VCaP (cell line): ENCODE results near the gene ELF2.
"Not testable (repeated sequence)": the region's sequence is repeated elsewhere in the genome, so short reads cannot be mapped to it uniquely, and the experiment has no call there.

Experiments
- H3K27ac ChIP-seq: fragments of 450-650 bp; 2 replicates; pipeline ENCODE4 v1.5.1; 2017
- CTCF ChIP-seq: fragments of 450-650 bp; conservative IDR thresholded peaks from 2 replicates; pipeline ENCODE4 v1.5.1; 2017; ENCODE audit warnings: mild to moderate bottlenecking, moderate library complexity

The ELF2 gene

GRCh38 chr4:139115226-139115625 is 61.8 kb downstream of the ELF2 start:
- TF ChIP-seq CTCF, result no peak
- no peak overlapping the region for H3K27ac ChIP-seq

GRCh38 chr4:139114795-139115194 is 62.2 kb downstream of the ELF2 start:
- H3K27ac ChIP-seq, result not testable (repeated sequence)

- TF ChIP-seq CTCF, result no peak
- no peak overlapping the region for H3K27ac ChIP-seq
Measured at GRCh38 chr4:139112650-139113049, 64.4 kb downstream of the ELF2 start.

- no peak overlapping the region for H3K27ac ChIP-seq
- no peak for TF ChIP-seq CTCF
Measured at GRCh38 chr4:139108567-139109128, 68.4 kb downstream of the ELF2 start.

GRCh38 chr4:139099366-139099982 is 77.5 kb downstream of the ELF2 start:
- peak overlapping the region; percentile 35; the same call in 1 of the 2 replicates for H3K27ac ChIP-seq
- TF ChIP-seq CTCF, result peak; percentile 92

GRCh38 chr4:139092271-139092670 is 84.7 kb downstream of the ELF2 start:
- no peak for TF ChIP-seq CTCF
- H3K27ac ChIP-seq, result no peak overlapping the region

GRCh38 chr4:139085141-139085540 is 91.9 kb downstream of the ELF2 start:
- peak overlapping the region; percentile 95 for H3K27ac ChIP-seq
- TF ChIP-seq CTCF, result peak; percentile 60

- no peak for TF ChIP-seq CTCF
Measured at GRCh38 chr4:139084804-139085093, 92.3 kb downstream of the ELF2 start.

More at GRCh38 chr4:139084804-139085093, 92.3 kb downstream of the ELF2 start:
- H3K27ac ChIP-seq, result peak overlapping the region; percentile 95
